Fibroblast of the aortic adventitia (primary cell): ENCODE data around the gene SPA17. TPM values are rescaled to one million over a fixed set of nuclear protein-coding genes. Genes with fewer than 3 reads are reported as not detected.

Experiments used
- DNase-seq: peaks from one replicate; pipeline ENCODE4 v3.0.0-alpha.2; 2010; ENCODE audit warnings: low read depth
- H3K4me3 ChIP-seq: 2 replicates; pipeline ENCODE4 v1.5.1; 2011; ENCODE audit warnings: low read depth, mild to moderate bottlenecking, control low read depth, low read length, moderate library complexity
- total RNA-seq: library from RNA; depleted of rRNA; stranded (reverse); fragments of >200 nt; gene quantifications from 2 replicates; pipeline ENCODE4 v1.2.3, GENCODE V29; 2012; ENCODE audit warnings: low replicate concordance
- TF ChIP-seq, protein P1 (sequence below): IDR thresholded peaks from 2 replicates; pipeline ENCODE4 v1.5.1; 2011; ENCODE audit warnings: mild to moderate bottlenecking, low read length, control low read depth, inconsistent platforms; ENCODE audit not compliant: insufficient read depth

The SPA17 gene
- total RNA-seq, 1 donor = 9.1 TPM

GRCh38 chr11:124693142-124693541 lies 19.4 kb downstream of the SPA17 start:
- no peak for DNase-seq
- no peak overlapping the region for H3K4me3 ChIP-seq
- TF ChIP-seq, protein P1, sequence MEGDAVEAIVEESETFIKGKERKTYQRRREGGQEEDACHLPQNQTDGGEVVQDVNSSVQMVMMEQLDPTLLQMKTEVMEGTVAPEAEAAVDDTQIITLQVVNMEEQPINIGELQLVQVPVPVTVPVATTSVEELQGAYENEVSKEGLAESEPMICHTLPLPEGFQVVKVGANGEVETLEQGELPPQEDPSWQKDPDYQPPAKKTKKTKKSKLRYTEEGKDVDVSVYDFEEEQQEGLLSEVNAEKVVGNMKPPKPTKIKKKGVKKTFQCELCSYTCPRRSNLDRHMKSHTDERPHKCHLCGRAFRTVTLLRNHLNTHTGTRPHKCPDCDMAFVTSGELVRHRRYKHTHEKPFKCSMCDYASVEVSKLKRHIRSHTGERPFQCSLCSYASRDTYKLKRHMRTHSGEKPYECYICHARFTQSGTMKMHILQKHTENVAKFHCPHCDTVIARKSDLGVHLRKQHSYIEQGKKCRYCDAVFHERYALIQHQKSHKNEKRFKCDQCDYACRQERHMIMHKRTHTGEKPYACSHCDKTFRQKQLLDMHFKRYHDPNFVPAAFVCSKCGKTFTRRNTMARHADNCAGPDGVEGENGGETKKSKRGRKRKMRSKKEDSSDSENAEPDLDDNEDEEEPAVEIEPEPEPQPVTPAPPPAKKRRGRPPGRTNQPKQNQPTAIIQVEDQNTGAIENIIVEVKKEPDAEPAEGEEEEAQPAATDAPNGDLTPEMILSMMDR = no peak

- DNase-seq = no peak
- no peak overlapping the region for H3K4me3 ChIP-seq
- TF ChIP-seq, protein P1 = no peak
Observed at GRCh38 chr11:124699547-124699946, 25.8 kb downstream of the SPA17 start.

GRCh38 chr11:124700028-124700427 lies 26.3 kb downstream of the SPA17 start:
- H3K4me3 ChIP-seq = no peak overlapping the region
- DNase-seq = no peak
- TF ChIP-seq, protein P1 = no peak

DNA sequence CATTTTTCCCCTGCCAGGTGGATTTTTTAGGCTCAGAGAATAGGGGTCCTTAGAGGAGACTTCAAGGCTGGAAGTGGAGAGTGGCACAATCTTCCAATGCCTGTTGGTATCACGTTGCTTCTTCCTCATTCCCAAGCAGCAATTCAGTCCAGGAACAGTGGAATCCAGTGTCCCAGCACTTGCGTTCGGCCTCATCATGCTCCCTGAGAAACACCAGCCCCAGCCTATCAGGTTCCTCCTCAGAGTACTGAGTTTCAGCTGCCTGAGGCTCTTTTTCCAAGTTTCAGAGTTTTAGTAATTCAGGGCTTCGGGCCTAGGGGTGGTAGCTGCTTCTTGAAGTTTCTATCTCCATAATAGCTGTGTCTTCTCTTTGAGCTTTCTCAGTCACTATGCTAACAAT lies 34.1 kb downstream of the SPA17 start:
- no peak overlapping the region for H3K4me3 ChIP-seq
- TF ChIP-seq, protein P1 = no peak
- DNase-seq = no peak

- TF ChIP-seq, protein P1 = no peak
- DNase-seq = no peak
- no peak overlapping the region for H3K4me3 ChIP-seq
Observed at GRCh38 chr11:124712392-124712791, 38.7 kb downstream of the SPA17 start.

DNA sequence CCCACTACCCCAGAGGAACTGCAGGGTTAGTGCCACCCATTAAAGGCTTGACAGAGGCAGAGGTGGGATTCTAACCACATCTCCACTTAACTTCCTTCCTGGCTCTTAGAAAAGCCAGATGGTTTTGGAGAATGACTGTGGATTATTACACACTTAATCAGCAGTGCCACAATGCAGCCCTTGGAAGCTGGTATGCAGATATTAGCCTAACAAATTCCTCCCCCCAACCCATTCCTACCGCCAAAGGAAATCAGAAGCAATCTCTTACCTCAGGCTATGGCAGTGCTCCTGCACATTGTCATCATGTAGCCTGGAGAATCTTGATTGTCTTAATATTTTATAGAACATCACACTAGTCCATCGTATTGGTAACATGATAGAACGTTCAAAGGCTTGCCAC lies 42.9 kb downstream of the SPA17 start:
- peak; percentile 43 for DNase-seq
- TF ChIP-seq, protein P1 = no peak

GRCh38 chr11:124717421-124717785 lies 43.7 kb downstream of the SPA17 start:
- H3K4me3 ChIP-seq = peak overlapping the region; percentile 54
- peak; percentile 45 for DNase-seq
- TF ChIP-seq, protein P1 = no peak

More for the DNA sequence above, 42.9 kb downstream of the SPA17 start:
- H3K4me3 ChIP-seq = no peak overlapping the region
